Gastrocnemius medialis (tissue), 4 donors: Measurements from ENCODE around the gene NOL12. TPM values are rescaled to one million over a fixed set of nuclear protein-coding genes. Genes with fewer than 3 reads are reported as not detected.

Source experiments
- ATAC-seq, 2 donors: fragments of 150-250 bp; one replicate each; pipeline ENCODE4 v1.9.1; 2016
- DNase-seq, 2 donors: peaks; one replicate each; pipeline ENCODE4 v3.0.0-alpha.2; 2019
- H3K27ac ChIP-seq, 4 donors: fragments of 200-600 bp; sonication (generic); 1 replicate in 1 of 4; 2 replicates in 3 of 4; pipeline ENCODE4 v1.5.1; 2016 to 2018; ENCODE audit warnings: mild to moderate bottlenecking in 2 of 4, moderate library complexity in 1 of 4
- H3K27me3 ChIP-seq, 3 donors: fragments of 200-600 bp; sonication (generic) in 2 of 3; 1 replicate in 1 of 3; 2 replicates in 2 of 3; pipeline versions ENCODE4 v1.5.1 to v1.6.0; 2016 to 2019; ENCODE audit warnings: mild to moderate bottlenecking in 1 of 3, moderate library complexity in 1 of 3
- H3K36me3 ChIP-seq, 2 donors: fragments of 200-600 bp; sonication (generic) in 1 of 2; one replicate each; pipeline ENCODE4 v1.5.1; 2017 to 2018
- H3K4me1 ChIP-seq, 2 donors: fragments of 200-600 bp; sonication (generic) in 1 of 2; one replicate each; pipeline ENCODE4 v1.5.1; 2016 to 2017; ENCODE audit warnings: mild to moderate bottlenecking in 2 of 2
- H3K4me3 ChIP-seq, 4 donors: fragments of 200-600 bp; sonication (generic) in 3 of 4; 1 replicate in 1 of 4; 2 replicates in 3 of 4; pipeline ENCODE4 v1.5.1; 2016 to 2019; ENCODE audit warnings: mild to moderate bottlenecking in 2 of 4
- H3K9me3 ChIP-seq, 3 donors: fragments of 200-600 bp; sonication (generic) in 2 of 3; 1 replicate in 1 of 3; 2 replicates in 2 of 3; pipeline ENCODE4 v1.5.1; 2016 to 2019
- POLR2A ChIP-seq, 2 donors: fragments of 450-650 bp; IDR thresholded peaks; one replicate each; pipeline ENCODE4 v1.6.1; 2017; ENCODE audit warnings: antibody characterized with exemption in 2 of 2, mild to moderate bottlenecking in 2 of 2, moderate library complexity in 2 of 2
- in situ Hi-C, 4 donors: fragments of 200-750 bp; cut with MboI; loops; one replicate each; pipeline versions ENCODE4 v1.15.0 to v1.8.0; 2017; ENCODE audit warnings: low sequenced_read_pairs in 4 of 4
- intact Hi-C: fragments of 100-400 bp; cut with DNase I; formaldehyde crosslinking; loops from one replicate; pipeline ENCODE4 v1.15.1; 2023; ENCODE audit warnings: low total_unique reads
- total RNA-seq, 4 donors: library from RNA; depleted of rRNA; stranded (reverse); fragments of >200 nt; gene quantifications; one replicate each; pipeline versions ENCODE4 v1.1.0 to v1.2.3, GENCODE V29; 2016
- TF ChIP-seq, protein P1 (sequence below), 5 experiments: fragments of 450-650 bp in 3 of 5; fragments of 200-600 bp in 2 of 5; sonication (generic) in 2 of 5; IDR thresholded peaks in 4 of 5; conservative IDR thresholded peaks in 1 of 5; 1 replicate in 4 of 5; 2 replicates in 1 of 5; pipeline ENCODE4 v1.5.1; 2016 to 2019; ENCODE audit warnings: antibody characterized with exemption in 5 of 5, mild to moderate bottlenecking in 3 of 5, moderate library complexity in 3 of 5

Gene NOL12
- total RNA-seq, 4 donors from 2014 or later = 10.0 to 21.7 (median 16.6) TPM

GRCh38 chr22:37677493-37677974 lies 8.6 kb upstream of the NOL12 start:
- Histone ChIP-seq H3K27me3 (no peaks in the 10 kb centered on the region), H3K4me3 (peak overlapping the region; percentile 57 to 74 (median 70)), H3K36me3 (peaks cover 0 to 27% of the 10 kb centered on the region in 2 donors), H3K4me1 (peaks cover 41 to 43% of the 10 kb centered on the region in 2 donors), H3K27ac (peak overlapping the region; percentile 88 to 95 (median 91)), H3K9me3 (no peaks in the 10 kb centered on the region)
- no peak for DNase-seq
- ATAC-seq = no peak
- TF ChIP-seq, protein P1, sequence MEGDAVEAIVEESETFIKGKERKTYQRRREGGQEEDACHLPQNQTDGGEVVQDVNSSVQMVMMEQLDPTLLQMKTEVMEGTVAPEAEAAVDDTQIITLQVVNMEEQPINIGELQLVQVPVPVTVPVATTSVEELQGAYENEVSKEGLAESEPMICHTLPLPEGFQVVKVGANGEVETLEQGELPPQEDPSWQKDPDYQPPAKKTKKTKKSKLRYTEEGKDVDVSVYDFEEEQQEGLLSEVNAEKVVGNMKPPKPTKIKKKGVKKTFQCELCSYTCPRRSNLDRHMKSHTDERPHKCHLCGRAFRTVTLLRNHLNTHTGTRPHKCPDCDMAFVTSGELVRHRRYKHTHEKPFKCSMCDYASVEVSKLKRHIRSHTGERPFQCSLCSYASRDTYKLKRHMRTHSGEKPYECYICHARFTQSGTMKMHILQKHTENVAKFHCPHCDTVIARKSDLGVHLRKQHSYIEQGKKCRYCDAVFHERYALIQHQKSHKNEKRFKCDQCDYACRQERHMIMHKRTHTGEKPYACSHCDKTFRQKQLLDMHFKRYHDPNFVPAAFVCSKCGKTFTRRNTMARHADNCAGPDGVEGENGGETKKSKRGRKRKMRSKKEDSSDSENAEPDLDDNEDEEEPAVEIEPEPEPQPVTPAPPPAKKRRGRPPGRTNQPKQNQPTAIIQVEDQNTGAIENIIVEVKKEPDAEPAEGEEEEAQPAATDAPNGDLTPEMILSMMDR (IDR thresholded peaks at IDR 0.05 in 4 of 5, conservative IDR thresholded peaks at IDR 0.05 in 1 of 5) = no peak
- no peak for TF ChIP-seq POLR2A (IDR thresholded peaks at IDR 0.05)
- in situ Hi-C loops (no loop called here), intact Hi-C loops (loop anchor here (5.0 kb wide), 4 partner anchors 50 to 480 kb away; partner anchors contain the start of gene GCAT)

GRCh38 chr22:37678372-37678771 lies 7.8 kb upstream of the NOL12 start:
- Histone ChIP-seq H3K4me3 (no peak overlapping the region), H3K27ac (peak overlapping the region; percentile 88 to 95 (median 91)), H3K36me3 (peaks cover 0 to 27% of the 10 kb centered on the region in 2 donors), H3K27me3 (no peaks in the 10 kb centered on the region), H3K4me1 (peaks cover 41 to 43% of the 10 kb centered on the region in 2 donors), H3K9me3 (no peaks in the 10 kb centered on the region)
- no peak for TF ChIP-seq POLR2A (IDR thresholded peaks at IDR 0.05)
- TF ChIP-seq, protein P1 (IDR thresholded peaks at IDR 0.05 in 4 of 5, conservative IDR thresholded peaks at IDR 0.05 in 1 of 5) = no peak
- DNase-seq (no peak), ATAC-seq (no peak)
- in situ Hi-C loops = no loop called here
- intact Hi-C loops = loop anchor here (5.0 kb wide), 4 partner anchors 51 to 481 kb away; partner anchors contain the start of gene GCAT

GRCh38 chr22:37679670-37680069 lies 6.5 kb upstream of the NOL12 start:
- Histone ChIP-seq H3K27me3 (no peaks in the 10 kb centered on the region), H3K9me3 (no peaks in the 10 kb centered on the region), H3K36me3 (peaks cover 0 to 27% of the 10 kb centered on the region in 2 donors), H3K4me3 (no peak overlapping the region), H3K27ac (no peak overlapping the region), H3K4me1 (peaks cover 33 to 34% of the 10 kb centered on the region in 2 donors)
- in situ Hi-C loops = loop anchor here in 3 of 4 donors (5.0 to 10.0 kb wide), 2 partner anchors 32 to 55 kb away; no protein-coding TSS in a partner anchor
- TF ChIP-seq POLR2A (IDR thresholded peaks at IDR 0.05) = no peak
- TF ChIP-seq, protein P1 (IDR thresholded peaks at IDR 0.05 in 4 of 5, conservative IDR thresholded peaks at IDR 0.05 in 1 of 5) = no peak
- DNase-seq (no peak), ATAC-seq (no peak)
- intact Hi-C loops = loop anchor here (5.0 kb wide), 4 partner anchors 52 to 482 kb away; partner anchors contain the start of gene GCAT

- intact Hi-C loops = no loop called here
- peak overlapping the region in 2 of 4 donors; percentile 13 to 20 for H3K27ac ChIP-seq
- H3K36me3 ChIP-seq = peaks cover 0 to 27% of the 10 kb centered on the region in 2 donors
- no peaks in the 10 kb centered on the region for H3K27me3 ChIP-seq
- no peak for DNase-seq
- H3K4me3 ChIP-seq = no peak overlapping the region
- ATAC-seq = no peak
- no peaks in the 10 kb centered on the region for H3K9me3 ChIP-seq
- TF ChIP-seq POLR2A (IDR thresholded peaks at IDR 0.05) = no peak
- TF ChIP-seq, protein P1 (IDR thresholded peaks at IDR 0.05 in 4 of 5, conservative IDR thresholded peaks at IDR 0.05 in 1 of 5) = no peak
- in situ Hi-C loops = loop anchor here in 3 of 4 donors (5.0 to 10.0 kb wide), 2 partner anchors 33 to 56 kb away; no protein-coding TSS in a partner anchor
- H3K4me1 ChIP-seq = peaks cover 28 to 29% of the 10 kb centered on the region in 2 donors
These were observed 5.8 kb upstream of the NOL12 start for GRCh38 chr22:37680191-37680851.
